Right atrium auricular region (tissue), 2 donors: ENCODE measurements around the gene KAT2A. TPM values are rescaled to one million over a fixed set of nuclear protein-coding genes. Genes with fewer than 3 reads are reported as not detected.

Source experiments
- DNase-seq: peaks from one replicate; pipeline ENCODE4 v3.0.0-alpha.2; 2019; ENCODE audit warnings: low spot score
- H3K27ac ChIP-seq, 2 donors: fragments of 200-600 bp; sonication (generic); 1 replicate in 1 of 2; 2 replicates in 1 of 2; pipeline ENCODE4 v1.5.1; 2016 to 2019
- H3K27me3 ChIP-seq, 2 donors: fragments of 200-600 bp; sonication (generic); one replicate each; pipeline versions ENCODE4 v1.5.1 to v1.6.0; 2017 to 2019
- H3K36me3 ChIP-seq: fragments of 200-600 bp; sonication (generic); one replicate; pipeline ENCODE4 v1.5.1; 2016
- H3K4me1 ChIP-seq, 2 donors: fragments of 200-600 bp; sonication (generic); one replicate each; pipeline versions ENCODE4 v1.5.1 to v1.6.0; 2017 to 2019
- H3K4me3 ChIP-seq, 2 donors: fragments of 200-600 bp; sonication (generic); 1 replicate in 1 of 2; 2 replicates in 1 of 2; pipeline ENCODE4 v1.5.1; 2017 to 2019; ENCODE audit warnings: mild to moderate bottlenecking in 1 of 2, moderate library complexity in 1 of 2
- H3K9me3 ChIP-seq, 2 donors: fragments of 200-600 bp; sonication (generic); one replicate each; pipeline ENCODE4 v1.5.1; 2019
- total RNA-seq, 2 donors: library from RNA; depleted of rRNA; stranded (reverse); fragments of >200 nt; gene quantifications; one replicate each; pipeline ENCODE4 v1.1.0, GENCODE V29; 2016
- TF ChIP-seq, protein P1 (sequence below), 2 donors: fragments of 200-600 bp; sonication (generic); IDR thresholded peaks; one replicate each; pipeline ENCODE4 v1.5.1; 2019; ENCODE audit warnings: antibody characterized with exemption in 2 of 2

KAT2A gene
- total RNA-seq, 2 donors from 2014 or later, result 11.3 to 11.4 TPM

DNA sequence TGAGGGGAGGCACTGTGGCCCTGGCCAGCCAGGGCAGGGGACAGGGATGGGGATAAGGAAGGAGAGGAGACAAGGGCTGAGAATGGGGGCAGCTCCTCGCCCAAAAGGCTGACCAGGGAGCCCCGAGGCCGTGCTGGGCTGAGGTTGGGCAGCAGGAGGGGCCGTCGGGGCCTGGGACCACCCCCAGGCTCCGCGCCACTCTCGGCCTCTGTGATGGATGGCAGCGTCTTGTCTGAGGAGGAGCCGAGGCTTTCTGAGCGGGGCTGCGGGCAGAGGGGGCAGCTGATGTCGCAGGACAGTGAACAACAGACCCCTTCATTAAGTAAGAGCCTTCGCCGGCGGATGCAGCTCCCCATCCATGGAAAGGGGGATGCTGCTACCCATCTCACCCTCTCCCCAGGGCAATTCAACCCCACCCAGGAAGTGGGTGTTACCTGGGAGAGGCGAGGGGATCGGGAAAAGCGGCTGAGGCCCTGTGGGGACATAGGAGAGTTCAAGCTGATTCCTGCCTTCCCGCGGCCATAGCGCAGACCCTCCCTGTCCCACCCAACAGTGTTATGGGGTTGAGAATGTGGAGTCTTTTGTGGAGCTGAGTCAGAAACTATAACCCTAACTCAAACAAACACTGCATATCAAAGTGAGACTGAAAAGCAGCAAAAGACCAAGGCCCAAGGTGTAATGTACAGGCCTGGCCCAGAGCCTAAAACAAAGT lies 42.7 kb upstream of the KAT2A start:
- H3K9me3 ChIP-seq, result no peaks in the 10 kb centered on the region
- H3K4me3 ChIP-seq, result no peak overlapping the region
- no peaks in the 10 kb centered on the region for H3K27me3 ChIP-seq
- no peaks in the 10 kb centered on the region for H3K4me1 ChIP-seq
- no peak overlapping the region for H3K27ac ChIP-seq
- no peaks in the 10 kb centered on the region for H3K36me3 ChIP-seq
- TF ChIP-seq, protein P1, sequence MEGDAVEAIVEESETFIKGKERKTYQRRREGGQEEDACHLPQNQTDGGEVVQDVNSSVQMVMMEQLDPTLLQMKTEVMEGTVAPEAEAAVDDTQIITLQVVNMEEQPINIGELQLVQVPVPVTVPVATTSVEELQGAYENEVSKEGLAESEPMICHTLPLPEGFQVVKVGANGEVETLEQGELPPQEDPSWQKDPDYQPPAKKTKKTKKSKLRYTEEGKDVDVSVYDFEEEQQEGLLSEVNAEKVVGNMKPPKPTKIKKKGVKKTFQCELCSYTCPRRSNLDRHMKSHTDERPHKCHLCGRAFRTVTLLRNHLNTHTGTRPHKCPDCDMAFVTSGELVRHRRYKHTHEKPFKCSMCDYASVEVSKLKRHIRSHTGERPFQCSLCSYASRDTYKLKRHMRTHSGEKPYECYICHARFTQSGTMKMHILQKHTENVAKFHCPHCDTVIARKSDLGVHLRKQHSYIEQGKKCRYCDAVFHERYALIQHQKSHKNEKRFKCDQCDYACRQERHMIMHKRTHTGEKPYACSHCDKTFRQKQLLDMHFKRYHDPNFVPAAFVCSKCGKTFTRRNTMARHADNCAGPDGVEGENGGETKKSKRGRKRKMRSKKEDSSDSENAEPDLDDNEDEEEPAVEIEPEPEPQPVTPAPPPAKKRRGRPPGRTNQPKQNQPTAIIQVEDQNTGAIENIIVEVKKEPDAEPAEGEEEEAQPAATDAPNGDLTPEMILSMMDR (IDR thresholded peaks at IDR 0.05), result no peak
- DNase-seq, result no peak

DNA sequence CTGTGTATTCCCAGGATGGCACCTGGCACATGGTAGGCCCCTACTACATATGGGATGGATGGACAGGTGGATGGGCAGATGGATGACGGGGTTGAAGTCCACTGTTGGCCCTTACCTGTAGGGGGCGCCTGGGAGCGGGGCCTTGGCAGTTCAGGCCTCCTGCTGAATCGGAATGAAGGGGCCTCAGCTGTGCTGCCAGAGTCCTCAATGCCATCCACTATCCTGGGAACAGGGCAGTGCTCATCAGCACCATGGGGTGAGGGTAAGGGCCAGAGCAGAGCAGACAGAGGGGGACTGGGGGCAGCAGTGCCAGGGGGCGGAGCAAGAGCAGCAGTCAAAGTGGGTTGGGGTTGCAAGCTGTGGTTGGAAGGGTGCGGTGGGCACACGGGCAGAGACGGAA lies 41.9 kb upstream of the KAT2A start:
- H3K4me1 ChIP-seq, result no peaks in the 10 kb centered on the region
- DNase-seq, result no peak
- H3K36me3 ChIP-seq, result no peaks in the 10 kb centered on the region
- no peak overlapping the region for H3K4me3 ChIP-seq
- H3K9me3 ChIP-seq, result no peaks in the 10 kb centered on the region
- H3K27ac ChIP-seq, result no peak overlapping the region
- TF ChIP-seq, protein P1 (IDR thresholded peaks at IDR 0.05), result no peak
- no peaks in the 10 kb centered on the region for H3K27me3 ChIP-seq

DNA sequence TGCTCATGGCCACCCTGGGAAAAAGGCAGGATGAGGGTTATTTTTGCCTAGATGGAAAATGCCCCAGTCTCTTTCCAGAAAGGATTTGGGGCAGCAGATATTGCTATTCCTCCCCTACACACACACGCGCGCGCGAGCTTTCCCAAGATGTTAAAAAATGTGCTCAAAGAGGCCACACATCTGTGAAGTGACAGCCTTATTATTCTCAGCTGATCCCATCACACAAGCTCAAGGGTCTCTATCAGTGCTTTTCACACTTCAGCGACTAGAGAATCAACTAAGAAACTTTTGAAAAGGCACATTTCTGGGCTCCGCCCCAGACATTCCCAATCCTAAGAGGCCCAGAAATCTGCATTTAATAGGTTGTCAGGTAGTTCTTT lies 39.4 kb upstream of the KAT2A start:
- TF ChIP-seq, protein P1 (IDR thresholded peaks at IDR 0.05), result no peak
- Histone ChIP-seq H3K27ac (no peak overlapping the region), H3K9me3 (no peaks in the 10 kb centered on the region), H3K36me3 (no peaks in the 10 kb centered on the region), H3K27me3 (no peaks in the 10 kb centered on the region), H3K4me3 (no peak overlapping the region), H3K4me1 (peaks cover 0 to 2% of the 10 kb centered on the region in 2 donors)
- DNase-seq, result no peak

DNA sequence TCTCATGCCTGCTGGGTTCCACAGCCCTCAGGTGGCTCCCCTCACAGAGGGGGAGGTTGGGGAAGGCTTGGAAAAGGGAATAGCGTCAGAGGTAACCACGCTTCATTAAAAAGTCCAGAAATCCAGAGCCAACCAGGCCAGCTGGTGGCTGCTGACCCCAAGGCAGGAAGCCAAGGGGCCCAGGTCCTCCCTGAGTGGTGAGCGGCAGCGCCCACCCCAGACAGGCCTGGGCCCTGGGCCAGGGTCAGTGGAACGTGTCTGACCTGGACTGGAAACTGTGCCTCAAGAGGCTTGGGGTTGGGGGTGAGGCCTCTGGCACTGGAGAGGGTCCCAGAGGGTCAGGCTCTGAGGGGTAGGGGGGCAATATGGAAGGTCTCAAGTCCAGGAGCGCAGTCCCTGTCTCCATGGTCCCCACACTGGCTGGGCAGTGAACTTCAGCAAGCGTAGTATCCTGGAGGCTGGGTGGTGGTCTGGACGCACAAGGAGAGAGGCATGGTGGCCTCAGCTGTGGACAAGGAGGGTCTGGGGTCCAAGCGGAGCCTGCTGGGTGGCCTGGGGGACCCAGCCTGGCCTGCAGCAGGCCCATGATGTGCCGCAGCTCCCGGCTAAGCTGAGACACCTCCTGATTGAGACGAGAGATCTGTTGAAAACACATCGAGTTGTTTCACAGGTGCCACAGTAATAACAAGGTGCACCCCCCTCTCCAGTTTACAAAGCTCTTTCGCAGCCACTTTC lies 38.8 kb upstream of the KAT2A start:
- no peak overlapping the region for H3K27ac ChIP-seq

DNA sequence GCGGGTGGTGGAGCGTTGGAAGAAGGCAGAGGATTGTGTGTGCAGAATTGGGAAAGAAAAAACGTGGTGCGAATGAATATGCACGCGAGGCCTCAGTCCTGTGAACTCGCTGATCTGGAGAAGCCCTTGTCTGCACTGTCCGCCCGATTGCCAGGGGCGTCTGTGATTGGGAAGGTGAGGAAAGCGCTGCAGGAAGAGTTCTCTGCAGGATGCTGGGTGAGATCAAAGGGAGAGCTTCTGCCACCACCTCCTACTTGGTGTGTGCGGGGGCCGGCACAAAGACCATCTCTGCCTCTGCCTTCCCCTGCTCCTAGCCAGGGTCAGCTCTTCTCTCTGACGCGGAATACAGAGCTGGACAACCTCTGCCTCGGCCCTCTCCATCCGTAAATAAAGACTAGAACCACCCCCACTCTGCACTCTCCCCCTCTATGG lies 34.5 kb upstream of the KAT2A start:
- Histone ChIP-seq H3K36me3 (peaks cover 3% of the 10 kb centered on the region), H3K9me3 (no peaks in the 10 kb centered on the region), H3K4me1 (peaks cover 0 to 36% of the 10 kb centered on the region in 2 donors), H3K27ac (peak overlapping the region; percentile 44 to 79), H3K27me3 (no peaks in the 10 kb centered on the region), H3K4me3 (peak overlapping the region; percentile 35 to 98)
- DNase-seq, result no peak
- TF ChIP-seq, protein P1 (IDR thresholded peaks at IDR 0.05), result no peak

More for the DNA sequence above, 38.8 kb upstream of the KAT2A start:
- H3K36me3 ChIP-seq, result no peaks in the 10 kb centered on the region
- H3K4me3 ChIP-seq, result no peak overlapping the region
- peaks cover 0 to 6% of the 10 kb centered on the region in 2 donors for H3K4me1 ChIP-seq
- TF ChIP-seq, protein P1 (IDR thresholded peaks at IDR 0.05), result no peak
- no peaks in the 10 kb centered on the region for H3K9me3 ChIP-seq
- H3K27me3 ChIP-seq, result no peaks in the 10 kb centered on the region
- no peak for DNase-seq
